ENCODE measurements around the gene PHAF1.
A peak's percentile ranks its signal among the peaks of the same experiment; 100 is the strongest.

PHAF1 gene

GRCh38 chr16:67109407-67110135 lies at the start of gene PHAF1:
Gene PHAF1, plus strand, starts transcription at chr16:67109941. Its CDS starts 235 bp downstream, at chr16:67110176.
- CTCF ChIA-PET = interaction anchor here (0.8 to 1.9 kb wide), 4 partner anchors 9 to 96 kb away, joined by 3 to 14 read pairs (median 3); no protein-coding TSS in a partner anchor
- POLR2A ChIA-PET = interaction anchor here (1.0 kb wide), 1 partner anchor 8 kb away, joined by 7 read pairs; no protein-coding TSS in a partner anchor
- TF ChIP-seq, protein P1, sequence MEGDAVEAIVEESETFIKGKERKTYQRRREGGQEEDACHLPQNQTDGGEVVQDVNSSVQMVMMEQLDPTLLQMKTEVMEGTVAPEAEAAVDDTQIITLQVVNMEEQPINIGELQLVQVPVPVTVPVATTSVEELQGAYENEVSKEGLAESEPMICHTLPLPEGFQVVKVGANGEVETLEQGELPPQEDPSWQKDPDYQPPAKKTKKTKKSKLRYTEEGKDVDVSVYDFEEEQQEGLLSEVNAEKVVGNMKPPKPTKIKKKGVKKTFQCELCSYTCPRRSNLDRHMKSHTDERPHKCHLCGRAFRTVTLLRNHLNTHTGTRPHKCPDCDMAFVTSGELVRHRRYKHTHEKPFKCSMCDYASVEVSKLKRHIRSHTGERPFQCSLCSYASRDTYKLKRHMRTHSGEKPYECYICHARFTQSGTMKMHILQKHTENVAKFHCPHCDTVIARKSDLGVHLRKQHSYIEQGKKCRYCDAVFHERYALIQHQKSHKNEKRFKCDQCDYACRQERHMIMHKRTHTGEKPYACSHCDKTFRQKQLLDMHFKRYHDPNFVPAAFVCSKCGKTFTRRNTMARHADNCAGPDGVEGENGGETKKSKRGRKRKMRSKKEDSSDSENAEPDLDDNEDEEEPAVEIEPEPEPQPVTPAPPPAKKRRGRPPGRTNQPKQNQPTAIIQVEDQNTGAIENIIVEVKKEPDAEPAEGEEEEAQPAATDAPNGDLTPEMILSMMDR (IDR thresholded peaks at IDR 0.05; ENCODE audit: insufficient read depth, low read length, missing control alignments) = no peak
- DNase-seq (ENCODE audit: low read depth, low spot score) = no peak
- H3K4me3 ChIP-seq (ENCODE audit: low read depth, low read length) = peak within 1 kb of the TSS; percentile 90

DNA sequence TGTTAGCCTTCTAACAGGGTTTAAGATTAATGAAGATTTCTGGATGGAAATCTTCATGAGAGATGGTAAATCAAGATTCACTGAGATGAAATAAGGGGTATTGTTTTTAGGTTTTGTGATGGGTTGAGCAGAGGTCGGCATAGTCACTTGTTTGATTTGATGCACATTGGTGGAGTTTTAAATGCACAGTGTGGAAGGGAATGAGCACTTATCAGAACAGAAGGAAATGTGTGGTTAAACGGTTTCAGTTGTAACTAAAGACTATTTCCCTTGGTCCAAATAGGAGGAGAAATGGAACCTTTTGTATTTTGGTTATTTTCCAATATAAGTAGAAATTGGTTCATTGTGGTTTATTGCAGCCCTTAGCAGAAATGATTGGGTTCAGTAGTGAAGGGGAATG lies 46.7 kb upstream of the PHAF1 start:
- ChIA-PET CTCF (no interaction called here), POLR2A (no interaction called here)
- no peak for DNase-seq (ENCODE audit: low read depth, low spot score)
- no peak overlapping the region for H3K4me3 ChIP-seq (ENCODE audit: low read depth, low read length)
- TF ChIP-seq, protein P1 (IDR thresholded peaks at IDR 0.05; ENCODE audit: insufficient read depth, low read length, missing control alignments) = no peak

DNA sequence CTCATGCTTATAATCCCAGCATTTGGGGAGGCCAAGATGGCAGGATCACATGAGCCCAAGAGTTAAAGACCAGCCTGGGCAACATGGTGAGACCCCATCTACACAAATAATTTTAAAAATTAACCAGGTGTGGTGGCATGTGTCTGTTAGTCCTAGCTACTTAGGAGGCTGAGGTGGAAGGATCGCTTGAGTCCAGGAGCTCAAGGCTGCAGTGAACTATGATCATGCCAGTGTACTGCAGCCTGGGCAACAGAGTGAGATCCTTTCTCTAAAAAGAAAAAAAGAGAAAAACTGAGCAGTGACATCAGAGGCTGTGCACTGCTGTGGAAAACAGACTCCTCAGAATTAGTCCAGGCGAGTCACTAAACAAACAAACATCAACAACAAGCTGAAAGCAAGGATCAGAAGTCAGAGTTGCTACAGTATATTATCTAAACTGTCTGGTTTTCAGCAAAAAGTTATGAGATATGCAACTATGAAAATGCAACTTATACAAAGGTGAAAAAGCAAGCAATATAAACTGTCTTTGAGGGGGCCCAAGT lies 41.5 kb upstream of the PHAF1 start:
- H3K4me3 ChIP-seq (ENCODE audit: low read depth, low read length) = no peak overlapping the region
- no peak for DNase-seq (ENCODE audit: low read depth, low spot score)
- ChIA-PET POLR2A (no interaction called here), CTCF (interaction anchor here (1.1 to 2.8 kb wide), 3 partner anchors 11 to 33 kb away, joined by 3 to 14 read pairs (median 4); no protein-coding TSS in a partner anchor)
- TF ChIP-seq, protein P1 (IDR thresholded peaks at IDR 0.05; ENCODE audit: insufficient read depth, low read length, missing control alignments) = no peak

GRCh38 chr16:67071476-67072048 lies 38.2 kb upstream of the PHAF1 start:
- POLR2A ChIA-PET = no interaction called here
- TF ChIP-seq, protein P1 (IDR thresholded peaks at IDR 0.05; ENCODE audit: insufficient read depth, low read length, missing control alignments) = no peak
- DNase-seq (ENCODE audit: low read depth, low spot score) = no peak
- H3K4me3 ChIP-seq (ENCODE audit: low read depth, low read length) = no peak overlapping the region
- CTCF ChIA-PET = interaction anchor here (1.3 to 1.5 kb wide), 3 partner anchors 11 to 29 kb away, joined by 3 to 4 read pairs (median 3); no protein-coding TSS in a partner anchor

DNA sequence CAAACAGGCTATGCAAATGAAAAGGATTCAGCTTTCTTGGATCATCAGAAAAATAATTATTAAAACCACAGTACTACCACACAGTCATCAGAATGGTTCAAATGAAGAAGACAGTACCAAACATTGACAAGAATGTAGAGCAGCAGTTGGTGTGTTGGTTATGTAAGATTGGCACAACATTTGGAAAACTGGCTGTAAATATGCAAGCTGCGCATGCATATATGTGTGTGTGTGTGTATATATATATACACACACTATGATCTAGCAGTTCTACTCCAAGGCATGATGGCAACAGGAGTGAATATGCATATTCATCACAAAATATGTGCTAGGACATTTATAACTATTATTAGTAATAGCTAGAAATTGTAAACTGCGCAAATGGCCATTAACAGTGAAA lies 34.4 kb upstream of the PHAF1 start:
- TF ChIP-seq, protein P1 (IDR thresholded peaks at IDR 0.05; ENCODE audit: insufficient read depth, low read length, missing control alignments) = no peak
- CTCF ChIA-PET = interaction anchor here (0.7 to 1.4 kb wide), 3 partner anchors 11 to 57 kb away, joined by 3 to 5 read pairs (median 4); no protein-coding TSS in a partner anchor
- no peak for DNase-seq (ENCODE audit: low read depth, low spot score)
- H3K4me3 ChIP-seq (ENCODE audit: low read depth, low read length) = no peak overlapping the region
- POLR2A ChIA-PET = no interaction called here

DNA sequence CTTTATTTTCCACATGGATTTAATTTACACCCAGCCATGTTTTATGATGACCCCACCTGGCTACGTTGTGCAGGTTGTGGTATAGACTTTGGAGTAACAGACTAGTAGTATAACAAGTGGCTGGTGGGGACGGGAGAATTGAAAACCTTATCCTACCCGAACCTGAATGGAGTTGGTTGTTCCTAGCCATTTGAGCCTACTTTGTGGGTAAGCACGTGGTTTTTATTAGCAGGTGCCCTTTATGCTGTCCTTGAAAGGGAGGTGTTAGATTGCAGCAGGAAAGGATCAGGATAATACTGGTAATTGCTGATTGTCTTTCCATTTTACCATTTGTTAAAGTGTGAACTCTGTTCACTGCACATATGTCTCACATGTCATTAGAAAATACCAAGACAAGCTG lies 31.9 kb upstream of the PHAF1 start:
- DNase-seq (ENCODE audit: low read depth, low spot score) = no peak
- H3K4me3 ChIP-seq (ENCODE audit: low read depth, low read length) = no peak overlapping the region
- ChIA-PET CTCF (interaction anchor here (0.9 kb wide), 1 partner anchor 12 kb away, joined by 3 read pairs; no protein-coding TSS in a partner anchor), POLR2A (no interaction called here)
- TF ChIP-seq, protein P1 (IDR thresholded peaks at IDR 0.05; ENCODE audit: insufficient read depth, low read length, missing control alignments) = no peak
